ENCODE data around the gene RBMS3.

Gene RBMS3

GRCh38 chr3:29426302-29427226, 145.7 kb downstream of the RBMS3 start:
- DNase-seq (ENCODE audit: insufficient read length, low spot score) (no peak), FAIRE-seq (no peak)

- DNase-seq (ENCODE audit: insufficient read length, low spot score): no peak
Measured at GRCh38 chr3:29427266-29428103, 146.6 kb downstream of the RBMS3 start.

GRCh38 chr3:29429055-29429679, 148.3 kb downstream of the RBMS3 start:
- FAIRE-seq (no peak), DNase-seq (ENCODE audit: insufficient read length, low spot score) (no peak)

More at GRCh38 chr3:29427266-29428103, 146.6 kb downstream of the RBMS3 start:
- FAIRE-seq: no peak

- DNase-seq (ENCODE audit: insufficient read length, low spot score) (no peak), FAIRE-seq (no peak)
Measured at GRCh38 chr3:29430558-29430971, 149.7 kb downstream of the RBMS3 start.

GRCh38 chr3:29436612-29437323, 155.9 kb downstream of the RBMS3 start:
- DNase-seq (ENCODE audit: insufficient read length, low spot score): no peak
- no peak for FAIRE-seq

GRCh38 chr3:29438580-29438979, 157.7 kb downstream of the RBMS3 start:
- DNase-seq (ENCODE audit: insufficient read length, low spot score) (no peak), FAIRE-seq (no peak)

GRCh38 chr3:29440413-29441305, 159.8 kb downstream of the RBMS3 start:
- FAIRE-seq: no peak
- DNase-seq (ENCODE audit: insufficient read length, low spot score): no peak

GRCh38 chr3:29441422-29441821, 160.6 kb downstream of the RBMS3 start:
- FAIRE-seq (no peak), DNase-seq (ENCODE audit: insufficient read length, low spot score) (no peak)

GRCh38 chr3:29447946-29448627, 167.2 kb downstream of the RBMS3 start:
- FAIRE-seq (no peak), DNase-seq (ENCODE audit: insufficient read length, low spot score) (no peak)

GRCh38 chr3:29451920-29452319, 171.0 kb downstream of the RBMS3 start:
- DNase-seq (ENCODE audit: insufficient read length, low spot score) (no peak), FAIRE-seq (no peak)

- no peak for DNase-seq (ENCODE audit: insufficient read length, low spot score)
Measured at GRCh38 chr3:29452934-29453283, 172.0 kb downstream of the RBMS3 start.

GRCh38 chr3:29453284-29454001, 172.6 kb downstream of the RBMS3 start:
- FAIRE-seq (no peak), DNase-seq (ENCODE audit: insufficient read length, low spot score) (no peak)

More at GRCh38 chr3:29452934-29453283, 172.0 kb downstream of the RBMS3 start:
- FAIRE-seq: no peak

- DNase-seq (ENCODE audit: insufficient read length, low spot score): no peak
- FAIRE-seq: no peak
Measured at GRCh38 chr3:29454161-29454611, 173.3 kb downstream of the RBMS3 start.

GRCh38 chr3:29456901-29457300, 176.0 kb downstream of the RBMS3 start:
- FAIRE-seq: no peak
- no peak for DNase-seq (ENCODE audit: insufficient read length, low spot score)

GRCh38 chr3:29463304-29463703, 182.4 kb downstream of the RBMS3 start:
- FAIRE-seq (no peak), DNase-seq (ENCODE audit: insufficient read length, low spot score) (no peak)

- FAIRE-seq: no peak
- DNase-seq (ENCODE audit: insufficient read length, low spot score): no peak
Measured at GRCh38 chr3:29465836-29466235, 185.0 kb downstream of the RBMS3 start.

GRCh38 chr3:29466442-29466841, 185.6 kb downstream of the RBMS3 start:
- DNase-seq (ENCODE audit: insufficient read length, low spot score) (no peak), FAIRE-seq (no peak)

- no peak for DNase-seq (ENCODE audit: insufficient read length, low spot score)
- no peak for FAIRE-seq
Measured at GRCh38 chr3:29468187-29468586, 187.3 kb downstream of the RBMS3 start.

Measured in GM19239 (cell line).